CD4-positive, alpha-beta T cell (primary cell): Measurements from ENCODE around the gene LDLRAD4. TPM values are rescaled to one million over a fixed set of nuclear protein-coding genes. Genes with fewer than 3 reads are reported as not detected.

ENCODE experiments used
- ATAC-seq: fragments of 200-7000 bp; cut with Tn5 transposase; one replicate; pipeline ENCODE4 v1.10.0; 2022; ENCODE audit warnings: mild to moderate bottlenecking; ENCODE audit not compliant: poor library complexity
- CTCF ChIA-PET: fragments of 350-600 bp; sonication (Branson Sonifier 250); formaldehyde crosslinking; loops from one replicate; lab custom pipeline; 2021; ENCODE audit warnings: antibody characterized with exemption, inconsistent platforms; lab: Charles Lee
- POLR2A ChIA-PET: fragments of 350-600 bp; sonication (Branson Sonifier 250); formaldehyde crosslinking; loops from one replicate; lab custom pipeline; 2021; ENCODE audit warnings: antibody characterized with exemption, inconsistent platforms; lab: Charles Lee
- DNase-seq, 14 experiments: peaks; one replicate each; pipeline ENCODE4 v3.0.0-alpha.2; 2013 to 2020; ENCODE audit warnings: mixed read lengths in 2 of 14
- H3K27ac ChIP-seq, 2 donors: one replicate each; pipeline versions ENCODE4 v1.5.1 to v1.7.0; 2013; ENCODE audit warnings: low read length in 2 of 2, low read depth in 1 of 2, mild to moderate bottlenecking in 1 of 2
- H3K27me3 ChIP-seq, 2 experiments: 1 replicate in 1 of 2; 2 replicates in 1 of 2; pipeline versions ENCODE4 v1.6.1 to v1.7.0; 2013; ENCODE audit warnings: low read length in 2 of 2, control low read depth in 1 of 2, mild to moderate bottlenecking in 1 of 2, moderate library complexity in 1 of 2; ENCODE audit not compliant: insufficient read depth in 2 of 2, control insufficient read depth in 1 of 2
- H3K36me3 ChIP-seq: one replicate; pipeline ENCODE4 v1.6.1; 2013; ENCODE audit warnings: low read length, control low read depth; ENCODE audit not compliant: insufficient read depth
- H3K4me1 ChIP-seq: one replicate; pipeline ENCODE4 v1.6.1; 2013; ENCODE audit warnings: low read length, control low read depth; ENCODE audit not compliant: insufficient read depth
- H3K4me3 ChIP-seq: one replicate; pipeline ENCODE4 v1.5.1; 2013; ENCODE audit warnings: mild to moderate bottlenecking, low read length, moderate library complexity
- H3K9me3 ChIP-seq, 2 experiments: 1 replicate in 1 of 2; 2 replicates in 1 of 2; pipeline versions ENCODE4 v1.6.1 to v1.7.0; 2013; ENCODE audit warnings: low read length in 2 of 2, mild to moderate bottlenecking in 2 of 2, control low read depth in 1 of 2, moderate library complexity in 1 of 2; ENCODE audit not compliant: control insufficient read depth in 1 of 2, insufficient read depth in 1 of 2
- H3K27ac Mint-ChIP-seq: one replicate; pipeline ENCODE4 v1.8.0; 2020; ENCODE audit warnings: mixed read lengths
- H3K27me3 Mint-ChIP-seq: one replicate; pipeline ENCODE4 v1.8.0; 2021; ENCODE audit warnings: mixed read lengths
- H3K36me3 Mint-ChIP-seq: one replicate; pipeline ENCODE4 v1.8.0; 2021; ENCODE audit warnings: low read depth, mixed read lengths
- H3K4me1 Mint-ChIP-seq: one replicate; pipeline ENCODE4 v1.8.0; 2021; ENCODE audit warnings: low read depth, mixed read lengths
- H3K4me3 Mint-ChIP-seq: one replicate; pipeline ENCODE4 v1.8.0; 2020; ENCODE audit warnings: mild to moderate bottlenecking, mixed read lengths
- H3K9me3 Mint-ChIP-seq: one replicate; pipeline ENCODE4 v1.8.0; 2020; ENCODE audit warnings: mixed read lengths
- CTCF ChIP-seq: fragments of 200-600 bp; IDR thresholded peaks from one replicate; pipeline ENCODE4 v1.8.0; 2022; ENCODE audit warnings: antibody characterized with exemption, mild to moderate bottlenecking
- intact Hi-C, 2 experiments: fragments of 100-400 bp; cut with DNase I in 1 of 2; cut with micrococcal nuclease in 1 of 2; formaldehyde crosslinking; loops; one replicate each; pipeline versions ENCODE4 v1.15.1 to v1.9.0; 2023 to 2025; cut with DNase I, micrococcal nuclease
- total RNA-seq, 174 experiments: library from RNA in 2 of 174; stranded (reverse) in 2 of 174; gene quantifications; one replicate each; pipeline ENCODE4 v1.2.3 and lab custom pipeline; 2021 to 2026

The LDLRAD4 gene
- total RNA-seq, 2 experiments from 2014 or later = 51.9 to 52.7 TPM

DNA sequence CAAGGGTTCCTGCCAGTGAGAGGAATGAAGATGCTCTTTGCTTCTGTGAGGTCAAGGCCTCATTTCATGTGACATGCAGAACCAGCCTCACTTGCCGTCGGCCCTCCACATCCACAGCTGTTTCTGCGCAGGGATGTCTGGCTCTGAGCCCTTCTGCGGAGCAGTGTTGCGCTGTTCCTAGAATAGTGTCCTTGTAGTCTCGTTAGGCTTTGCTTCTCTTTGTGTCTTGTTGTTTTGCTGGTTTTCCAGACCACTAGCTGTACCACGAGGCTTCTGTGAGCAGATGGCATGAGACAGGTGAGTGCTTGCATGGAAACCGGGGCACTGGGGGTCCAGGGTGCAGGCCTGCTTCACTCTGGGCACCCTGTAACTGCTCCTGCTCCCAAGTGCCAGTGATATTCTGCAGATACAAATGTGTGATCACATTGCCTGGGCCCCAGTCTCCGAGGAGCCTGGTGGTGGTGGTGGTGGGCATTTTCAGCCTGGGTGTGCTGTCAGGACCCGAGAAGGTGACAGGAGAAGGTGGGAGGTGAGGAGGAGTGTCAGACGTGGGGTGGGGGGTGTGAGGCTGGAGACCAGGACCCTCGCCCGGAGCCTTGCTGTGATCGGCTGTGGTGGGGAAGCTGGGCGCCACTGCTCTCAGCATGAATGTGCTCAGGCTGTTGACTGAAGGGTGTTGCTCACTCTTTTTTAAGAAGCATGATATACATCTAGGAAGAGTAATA is 34.3 kb downstream of the LDLRAD4 start:
- Histone ChIP-seq H3K27me3 (no peaks in the 10 kb centered on the region), H3K36me3 (no peaks in the 10 kb centered on the region), H3K27ac (no peak overlapping the region), H3K4me1 (no peaks in the 10 kb centered on the region), H3K9me3 (no peaks in the 10 kb centered on the region), H3K4me3 (no peak overlapping the region)
- Mint-ChIP-seq H3K36me3 (no peaks in the 10 kb centered on the region), H3K4me1 (no peaks in the 10 kb centered on the region), H3K4me3 (no peak overlapping the region), H3K9me3 (no peaks in the 10 kb centered on the region), H3K27me3 (no peaks in the 10 kb centered on the region), H3K27ac (no peak overlapping the region)
- intact Hi-C loops = no loop called here
- no peak for ATAC-seq
- peak in 1 of 14 experiments; percentile 16 for DNase-seq
- ChIA-PET POLR2A (no interaction called here), CTCF (no interaction called here)
- no peak for TF ChIP-seq CTCF

DNA sequence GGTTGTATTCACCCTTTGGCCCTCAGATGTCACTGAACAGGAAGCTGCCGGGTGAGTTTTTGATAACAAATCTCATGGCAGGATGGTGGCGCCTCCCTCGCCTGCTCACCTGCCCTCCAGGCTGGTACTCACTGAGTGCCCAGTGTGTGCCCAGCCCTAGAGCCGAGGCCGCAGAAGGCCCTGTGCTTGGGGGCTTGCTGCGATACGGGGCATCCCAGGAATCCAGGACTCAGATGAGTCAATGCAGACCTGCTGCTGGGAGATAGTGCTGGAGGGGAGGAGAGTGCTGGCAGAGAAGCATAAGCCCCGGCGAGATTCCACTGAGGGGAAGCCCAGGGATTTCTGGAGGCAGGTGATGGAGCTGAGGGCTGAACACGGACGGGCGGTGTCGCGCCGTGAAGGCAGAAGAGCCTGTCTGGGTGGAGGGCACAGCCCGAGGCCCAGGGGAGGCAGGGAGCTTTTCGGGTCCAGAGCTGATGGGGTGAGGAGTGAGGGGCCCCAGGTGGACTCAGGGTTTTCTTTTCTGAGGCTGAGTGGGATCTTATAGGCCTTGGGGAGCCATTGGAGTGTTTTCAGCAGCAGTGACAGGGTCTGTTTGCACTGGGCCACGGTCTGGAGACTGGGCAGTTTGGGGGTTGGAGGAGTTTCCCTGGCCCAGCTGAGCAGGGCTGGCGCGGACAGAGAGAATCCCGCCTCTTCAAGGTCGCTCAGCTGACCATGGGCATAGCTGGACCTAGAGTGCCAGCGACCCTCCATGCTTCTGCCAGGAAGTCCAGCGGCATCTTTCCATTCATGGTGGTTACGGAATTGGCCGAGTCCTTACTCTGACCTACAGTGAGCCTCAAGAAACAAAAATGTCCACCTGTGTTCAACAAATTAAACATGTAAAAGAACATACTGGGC is 35.5 kb downstream of the LDLRAD4 start:
- Mint-ChIP-seq H3K4me1 (no peaks in the 10 kb centered on the region), H3K9me3 (no peaks in the 10 kb centered on the region), H3K4me3 (no peak overlapping the region), H3K27me3 (no peaks in the 10 kb centered on the region), H3K36me3 (no peaks in the 10 kb centered on the region), H3K27ac (no peak overlapping the region)
- Histone ChIP-seq H3K4me1 (no peaks in the 10 kb centered on the region), H3K36me3 (no peaks in the 10 kb centered on the region), H3K9me3 (no peaks in the 10 kb centered on the region), H3K4me3 (no peak overlapping the region), H3K27me3 (no peaks in the 10 kb centered on the region), H3K27ac (no peak overlapping the region)
- TF ChIP-seq CTCF = no peak
- ChIA-PET CTCF (no interaction called here), POLR2A (no interaction called here)
- ATAC-seq = no peak
- DNase-seq = peak in 1 of 14 experiments; percentile 20
- intact Hi-C loops = no loop called here

- Mint-ChIP-seq H3K36me3 (no peaks in the 10 kb centered on the region), H3K27ac (no peak overlapping the region), H3K4me1 (peaks cover 12% of the 10 kb centered on the region), H3K4me3 (no peak overlapping the region), H3K27me3 (no peaks in the 10 kb centered on the region), H3K9me3 (no peaks in the 10 kb centered on the region)
- ATAC-seq = no peak
- no peak overlapping the region for H3K4me3 ChIP-seq
- CTCF ChIA-PET = no interaction called here
- DNase-seq = no peak
- H3K36me3 ChIP-seq = no peaks in the 10 kb centered on the region
- H3K4me1 ChIP-seq = peaks cover 6% of the 10 kb centered on the region
- POLR2A ChIA-PET = no interaction called here
- intact Hi-C loops = no loop called here
- H3K27ac ChIP-seq = no peak overlapping the region
- TF ChIP-seq CTCF = no peak
- H3K9me3 ChIP-seq = no peaks in the 10 kb centered on the region
- no peaks in the 10 kb centered on the region for H3K27me3 ChIP-seq
Measured at GRCh38 chr18:13254971-13255927, 36.7 kb downstream of the LDLRAD4 start.
